ENCODE measurements around the gene IGF2R. TPM values are rescaled to one million over a fixed set of nuclear protein-coding genes. Genes with fewer than 3 reads are reported as not detected.
A peak's percentile ranks its signal among the peaks of the same experiment; 100 is the strongest.

IGF2R gene
- total and polyA plus RNA-seq, 2 of the 13 experiments (the other 11 are each of a cell fraction or from before 2014, with no cell fraction given): 38.3 to 70.0 TPM

DNA sequence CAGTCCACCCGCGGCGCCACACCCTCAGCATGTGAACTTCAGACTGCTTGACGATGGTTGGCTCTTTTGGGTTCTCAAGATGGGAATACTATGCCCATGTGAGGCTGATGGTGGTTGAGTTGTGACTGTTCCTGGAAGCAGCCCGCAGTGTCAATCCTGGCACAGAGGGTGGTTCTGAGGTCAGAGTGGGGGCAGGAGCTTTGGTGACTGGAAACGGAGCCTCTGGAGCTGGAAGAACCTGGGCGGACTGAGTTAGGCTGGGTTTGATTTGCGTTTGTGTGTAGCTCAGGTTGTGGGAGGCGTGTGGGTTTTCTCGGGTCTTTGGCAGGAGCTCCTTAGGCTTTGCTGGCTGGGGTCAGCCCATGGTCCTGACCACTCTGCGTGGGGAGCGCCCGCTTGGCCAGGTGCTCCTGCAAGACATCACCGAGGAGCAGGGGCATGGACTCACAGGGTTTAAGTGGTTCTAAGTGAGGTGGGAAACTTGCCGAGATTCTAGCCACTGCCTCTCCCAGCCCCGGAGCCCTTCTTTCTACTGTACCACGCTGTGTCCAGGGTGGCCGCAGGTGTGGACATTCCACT lies 115.4 kb downstream of the IGF2R start:
- Histone ChIP-seq H2AFZ (ENCODE audit: low read length) (no peak overlapping the region), H3K36me3 (replicated peaks in 1 of 2; ENCODE audit: control insufficient read depth in 1 of 2, insufficient read depth in 2 of 2, low read length in 2 of 2) (peaks cover 48 to 82% of the 10 kb centered on the region in 2 experiments), H3K27me3 (ENCODE audit: control insufficient read depth in 1 of 2, insufficient read depth in 2 of 2, low read length in 2 of 2) (no peaks in the 10 kb centered on the region), H4K20me1 (ENCODE audit: insufficient read depth, low read length) (0 out of 2 replicates have a peak, but pooled peaks cover 4% of the 10 kb centered on the region), H3K9me3 (ENCODE audit: low read length) (no peaks in the 10 kb centered on the region), H3K4me2 (ENCODE audit: low read depth, low read length) (no peak overlapping the region), H3K27ac (ENCODE audit: extremely low read length, insufficient read depth, low read length) (no peak overlapping the region), H3K9ac (ENCODE audit: insufficient read depth, low read depth, low read length) (no peak overlapping the region), H3K79me2 (ENCODE audit: insufficient read depth, low read length) (no peaks in the 10 kb centered on the region), H3K4me1 (ENCODE audit: insufficient read depth, low read length) (peaks cover 6% of the 10 kb centered on the region), H3K4me3 (replicated peaks in 1 of 3; ENCODE audit: insufficient read depth in 1 of 3, low read depth in 2 of 3, low read length in 3 of 3) (no peak overlapping the region)
- CTCF ChIA-PET (ENCODE audit: low intra/inter-chr PET ratio, low total read pairs): no interaction called here
- intact Hi-C loops (cut with micrococcal nuclease; ENCODE audit: unreplicated experiment) (no loop called here), in situ Hi-C loops (cut with HindIII; ENCODE audit: extremely low pct_ligation_motif_present, low pct_unique_long_range_greater_than_20kb) (no loop called here)
- TF ChIP-seq, protein P1, sequence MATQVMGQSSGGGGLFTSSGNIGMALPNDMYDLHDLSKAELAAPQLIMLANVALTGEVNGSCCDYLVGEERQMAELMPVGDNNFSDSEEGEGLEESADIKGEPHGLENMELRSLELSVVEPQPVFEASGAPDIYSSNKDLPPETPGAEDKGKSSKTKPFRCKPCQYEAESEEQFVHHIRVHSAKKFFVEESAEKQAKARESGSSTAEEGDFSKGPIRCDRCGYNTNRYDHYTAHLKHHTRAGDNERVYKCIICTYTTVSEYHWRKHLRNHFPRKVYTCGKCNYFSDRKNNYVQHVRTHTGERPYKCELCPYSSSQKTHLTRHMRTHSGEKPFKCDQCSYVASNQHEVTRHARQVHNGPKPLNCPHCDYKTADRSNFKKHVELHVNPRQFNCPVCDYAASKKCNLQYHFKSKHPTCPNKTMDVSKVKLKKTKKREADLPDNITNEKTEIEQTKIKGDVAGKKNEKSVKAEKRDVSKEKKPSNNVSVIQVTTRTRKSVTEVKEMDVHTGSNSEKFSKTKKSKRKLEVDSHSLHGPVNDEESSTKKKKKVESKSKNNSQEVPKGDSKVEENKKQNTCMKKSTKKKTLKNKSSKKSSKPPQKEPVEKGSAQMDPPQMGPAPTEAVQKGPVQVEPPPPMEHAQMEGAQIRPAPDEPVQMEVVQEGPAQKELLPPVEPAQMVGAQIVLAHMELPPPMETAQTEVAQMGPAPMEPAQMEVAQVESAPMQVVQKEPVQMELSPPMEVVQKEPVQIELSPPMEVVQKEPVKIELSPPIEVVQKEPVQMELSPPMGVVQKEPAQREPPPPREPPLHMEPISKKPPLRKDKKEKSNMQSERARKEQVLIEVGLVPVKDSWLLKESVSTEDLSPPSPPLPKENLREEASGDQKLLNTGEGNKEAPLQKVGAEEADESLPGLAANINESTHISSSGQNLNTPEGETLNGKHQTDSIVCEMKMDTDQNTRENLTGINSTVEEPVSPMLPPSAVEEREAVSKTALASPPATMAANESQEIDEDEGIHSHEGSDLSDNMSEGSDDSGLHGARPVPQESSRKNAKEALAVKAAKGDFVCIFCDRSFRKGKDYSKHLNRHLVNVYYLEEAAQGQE (IDR thresholded peaks at IDR 0.05; ENCODE audit: borderline replicate concordance in 1 of 2, low read depth in 1 of 2, low read length in 2 of 2): no peak
- TF ChIP-seq ZNF274 (CRISPR knock-in tag; IDR thresholded peaks at IDR 0.05): no peak
- peak; percentile 11 for TF ChIP-seq RBM22 (optimal IDR thresholded peaks at IDR 0.05; ENCODE audit: low read length)
- no peak for TF ChIP-seq ZMYM3 (CRISPR knock-in tag; IDR thresholded peaks at IDR 0.05)
- no peak for DNase-seq (ENCODE audit: low spot score)
- POLR2A ChIA-PET: no interaction called here
- no TSS peak for BruUV-seq (replicated peaks)
- WGBS (ENCODE audit: low lambda C conversion rate): 97% methylated on average over 17 of the region's 18 CpGs
- no peak for ATAC-seq
- no peak for FAIRE-seq

Data from HepG2 (cell line).